NCI-H748 (cell line): Measurements from ENCODE around the gene ATF5.

Source experiments
- DNase-seq: peaks from one replicate; lab custom pipeline; 2025; ENCODE audit not compliant: unreplicated experiment; lab: John Stamatoyannopoulos, UW

ATF5 gene, protein sequence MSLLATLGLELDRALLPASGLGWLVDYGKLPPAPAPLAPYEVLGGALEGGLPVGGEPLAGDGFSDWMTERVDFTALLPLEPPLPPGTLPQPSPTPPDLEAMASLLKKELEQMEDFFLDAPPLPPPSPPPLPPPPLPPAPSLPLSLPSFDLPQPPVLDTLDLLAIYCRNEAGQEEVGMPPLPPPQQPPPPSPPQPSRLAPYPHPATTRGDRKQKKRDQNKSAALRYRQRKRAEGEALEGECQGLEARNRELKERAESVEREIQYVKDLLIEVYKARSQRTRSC

DNA sequence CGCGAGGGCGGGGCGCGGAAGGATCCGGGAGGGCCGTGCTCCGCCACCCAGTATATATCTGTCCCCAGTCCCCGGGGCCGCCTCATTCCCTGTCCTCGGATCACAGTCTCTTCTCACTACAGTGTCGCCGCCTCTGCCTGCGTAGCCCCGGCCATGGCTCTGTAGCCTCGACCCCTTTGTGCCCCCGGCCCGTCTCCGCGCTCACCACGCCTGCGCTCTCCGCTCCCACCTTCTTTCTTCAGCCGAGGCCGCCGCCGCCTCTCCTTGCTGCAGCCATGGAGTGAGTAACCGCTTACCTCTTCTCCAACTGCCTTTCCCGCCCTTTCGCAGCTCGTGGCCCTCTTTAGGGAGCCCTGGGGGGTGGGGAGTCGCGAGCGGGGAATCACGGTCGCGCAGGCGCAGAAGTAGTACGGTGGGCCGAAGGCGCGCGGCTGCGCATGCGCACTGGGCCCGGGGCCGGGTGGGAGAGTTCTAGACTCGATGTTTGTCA lies at the start of gene ATF5, which contains the start of gene NUP62:
Gene ATF5, plus strand, starts transcription at position 85 of the 490 bp plus-strand sequence. CDS start 1,646 bp downstream, outside the sequence.
Gene NUP62, minus strand, starts transcription at position 384 of the 490 bp plus-strand sequence. CDS start 19,697 bp downstream, outside the sequence.
- DNase-seq, result peak; percentile 97

DNA sequence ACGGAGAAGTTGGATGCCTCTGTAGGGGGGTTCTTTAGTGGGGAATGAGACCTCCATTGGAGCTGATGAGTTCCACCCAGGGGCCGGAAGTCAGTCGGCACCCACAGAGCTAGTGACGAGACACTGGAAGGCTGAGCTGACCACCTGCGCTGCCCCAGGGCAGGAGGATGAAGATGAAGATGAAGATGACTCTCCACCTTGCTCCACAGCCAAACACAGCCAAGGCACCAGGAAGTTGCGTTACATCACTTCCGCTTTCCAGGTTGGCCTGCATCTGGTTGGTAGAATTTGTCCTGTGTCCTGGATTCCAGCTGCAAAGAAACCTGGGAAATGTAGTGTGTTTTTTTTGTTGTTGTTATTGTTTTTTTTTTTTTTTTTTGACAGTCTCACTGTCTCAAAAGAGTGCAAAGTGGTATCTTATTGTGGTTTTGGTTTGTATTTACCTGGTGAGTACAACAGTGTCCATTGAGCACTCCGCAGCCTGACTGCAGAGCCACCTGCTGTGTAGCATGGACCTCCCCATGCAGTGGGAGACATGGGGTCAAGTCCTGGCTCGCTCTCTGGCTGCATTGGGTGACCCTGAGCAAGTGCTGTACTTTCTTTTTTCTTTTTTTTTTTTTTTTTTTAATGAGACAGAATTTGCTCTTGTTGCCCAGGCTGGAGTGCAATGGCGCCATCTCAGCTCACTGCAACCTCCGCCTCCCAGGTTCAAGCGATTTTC lies 49.6 kb upstream of the ATF5 start:
- no peak for DNase-seq

DNA sequence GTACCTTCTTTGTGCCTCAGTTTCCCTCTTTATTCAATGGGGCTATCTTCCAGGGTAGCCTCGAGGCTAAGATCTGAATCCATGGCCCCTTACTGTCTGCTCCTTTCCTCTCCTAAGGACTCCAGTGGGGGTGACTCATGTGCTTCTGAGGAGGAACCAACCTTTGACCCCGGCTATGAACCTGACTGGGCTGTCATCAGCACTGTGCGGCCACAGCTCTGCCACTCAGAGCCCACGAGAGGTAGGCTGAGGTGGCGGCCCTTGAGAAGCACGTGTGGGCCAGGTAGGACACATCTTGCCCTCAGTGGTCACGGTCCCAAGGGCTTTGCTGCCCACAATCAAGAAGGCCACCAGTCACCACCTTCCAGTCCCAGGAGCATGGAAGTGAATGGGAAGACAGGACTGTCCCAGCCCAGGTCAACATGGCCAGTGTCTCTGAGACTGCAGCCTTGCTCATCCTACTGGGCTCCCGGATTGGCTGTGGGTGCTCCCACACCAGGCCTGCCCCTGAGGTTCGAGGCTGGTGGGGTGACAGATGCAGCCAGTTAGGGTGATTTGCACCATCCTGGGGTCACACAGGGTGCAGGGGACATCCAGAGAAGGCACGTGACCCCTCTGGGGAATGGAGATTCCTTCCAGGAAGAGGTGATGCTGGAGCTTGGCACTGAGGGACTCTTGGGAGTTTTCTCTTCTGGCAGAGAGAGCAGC lies 48.7 kb upstream of the ATF5 start:
- no peak for DNase-seq

DNA sequence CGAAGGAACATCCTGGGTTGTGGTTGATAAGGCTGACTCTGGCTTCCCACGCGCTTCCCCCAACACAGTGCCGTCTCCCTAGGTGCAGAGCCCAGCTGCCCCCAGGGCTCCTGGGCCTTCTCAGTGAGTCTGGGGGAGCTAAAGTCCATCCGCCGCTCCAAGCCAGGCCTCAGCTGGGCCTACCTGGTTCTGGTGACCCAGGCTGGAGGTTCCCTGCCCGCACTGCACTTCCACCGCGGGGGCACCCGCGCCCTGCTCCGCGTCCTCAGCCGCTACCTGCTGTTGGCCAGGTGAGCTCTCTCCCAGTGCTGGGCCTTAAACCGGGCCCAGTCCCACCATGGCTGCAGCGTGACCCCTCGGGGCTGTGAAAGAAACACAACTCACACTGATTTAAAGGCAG lies 47.8 kb upstream of the ATF5 start:
- DNase-seq, result no peak

DNA sequence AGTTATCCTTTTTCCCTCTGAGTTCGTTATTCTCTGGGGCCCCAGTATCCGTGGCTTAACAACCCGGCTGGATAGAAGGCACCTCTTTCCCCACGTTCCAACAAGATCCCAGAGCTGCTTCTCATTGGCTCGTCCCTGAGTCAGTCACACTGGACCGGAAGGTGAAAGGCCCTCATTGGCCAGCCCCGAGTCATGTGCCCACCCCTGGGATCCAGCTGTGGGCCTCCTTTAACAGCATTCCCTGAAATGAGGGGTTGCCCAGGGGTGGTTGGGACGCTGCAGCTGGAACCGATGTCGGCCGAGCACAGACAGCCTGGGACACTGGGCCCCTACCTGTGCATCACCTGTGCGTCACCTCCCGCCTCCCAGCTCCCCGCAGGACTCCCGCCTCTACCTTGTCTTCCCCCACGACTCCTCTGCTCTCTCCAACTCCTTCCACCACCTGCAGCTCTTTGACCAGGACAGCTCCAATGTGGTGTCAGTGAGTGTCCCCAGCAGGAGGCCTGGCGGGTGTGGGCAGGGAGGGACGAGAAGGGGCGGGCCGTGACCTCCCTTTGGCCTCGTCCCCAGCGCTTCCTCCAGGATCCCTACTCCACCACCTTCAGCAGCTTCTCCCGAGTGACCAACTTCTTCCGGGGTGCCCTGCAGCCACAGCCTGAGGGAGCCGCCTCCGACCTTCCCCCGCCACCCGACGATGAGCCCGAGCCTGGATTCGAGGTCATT lies 47.2 kb upstream of the ATF5 start:
- no peak for DNase-seq

DNA sequence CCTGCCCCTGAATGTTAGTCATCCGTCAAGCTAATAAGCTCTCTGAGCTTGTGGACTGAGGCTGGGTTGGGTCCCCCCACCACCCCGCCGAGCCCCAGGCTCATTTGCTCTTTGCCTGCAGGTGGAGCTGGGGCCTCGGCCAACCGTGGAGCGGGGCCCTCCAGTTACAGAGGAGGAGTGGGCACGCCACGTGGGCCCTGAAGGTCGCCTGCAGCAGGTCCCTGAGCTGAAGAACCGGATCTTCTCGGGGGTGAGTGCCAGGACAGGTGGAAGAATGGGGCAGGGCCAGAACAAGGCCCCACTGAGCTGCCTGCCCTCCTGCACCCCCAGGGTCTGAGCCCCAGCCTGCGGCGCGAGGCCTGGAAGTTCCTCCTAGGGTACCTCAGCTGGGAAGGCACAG lies 46.4 kb upstream of the ATF5 start:
- DNase-seq, result no peak

DNA sequence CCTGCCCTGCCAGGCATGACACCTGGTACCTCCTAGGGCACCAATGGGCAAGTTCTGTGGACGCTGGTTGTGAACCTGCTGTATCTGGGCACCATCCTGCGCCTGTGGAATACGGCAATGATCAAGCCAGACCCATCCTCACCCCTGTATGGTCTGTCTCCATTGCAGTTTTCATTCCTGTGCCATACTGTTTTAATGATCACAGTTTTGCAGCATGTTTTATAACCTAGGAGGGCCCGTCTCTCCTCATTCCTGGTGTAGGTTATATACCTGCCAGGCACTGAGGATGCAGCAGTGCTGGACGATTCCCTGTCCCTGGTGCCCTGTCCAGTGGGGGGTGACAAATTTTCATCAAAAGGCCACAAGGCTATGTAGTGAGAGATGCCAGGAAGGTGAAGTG lies 45.9 kb upstream of the ATF5 start:
- no peak for DNase-seq

DNA sequence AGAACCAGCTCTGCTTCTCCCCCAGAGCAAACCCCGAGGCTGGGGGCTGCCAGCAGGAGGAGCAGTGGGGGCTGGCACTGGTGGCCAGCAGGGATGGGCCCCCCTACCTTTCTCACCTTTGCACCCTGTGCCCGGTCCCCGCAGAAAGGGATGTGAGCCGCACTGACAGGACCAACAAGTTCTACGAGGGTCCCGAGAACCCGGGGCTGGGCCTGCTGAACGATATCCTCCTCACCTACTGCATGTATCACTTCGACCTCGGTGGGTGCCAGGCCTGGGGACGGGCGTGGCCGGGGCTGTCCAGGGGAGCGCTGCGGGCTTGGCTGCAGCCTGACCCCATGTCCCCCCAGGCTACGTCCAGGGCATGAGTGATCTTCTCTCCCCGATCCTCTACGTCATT lies 44.9 kb upstream of the ATF5 start:
- no peak for DNase-seq

DNA sequence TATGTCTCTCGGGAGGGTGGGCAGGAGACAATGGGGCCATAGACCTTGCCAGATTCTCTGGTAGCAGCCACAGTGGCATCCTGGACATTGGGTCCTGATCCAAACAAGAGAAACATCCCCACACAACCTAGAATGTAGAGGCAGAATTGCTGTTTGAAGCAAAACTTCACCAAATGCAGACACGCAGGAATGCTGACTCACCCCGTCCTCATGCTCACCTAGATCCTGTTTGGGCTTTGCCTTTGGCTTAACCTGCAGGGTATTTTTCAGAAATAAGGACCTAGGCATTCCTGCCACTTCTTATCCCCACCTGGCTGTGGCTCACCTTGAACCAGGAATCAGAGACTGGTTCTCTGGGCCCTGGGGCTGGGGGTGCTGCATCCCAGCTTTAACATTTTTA lies 44.2 kb upstream of the ATF5 start:
- no peak for DNase-seq

DNA sequence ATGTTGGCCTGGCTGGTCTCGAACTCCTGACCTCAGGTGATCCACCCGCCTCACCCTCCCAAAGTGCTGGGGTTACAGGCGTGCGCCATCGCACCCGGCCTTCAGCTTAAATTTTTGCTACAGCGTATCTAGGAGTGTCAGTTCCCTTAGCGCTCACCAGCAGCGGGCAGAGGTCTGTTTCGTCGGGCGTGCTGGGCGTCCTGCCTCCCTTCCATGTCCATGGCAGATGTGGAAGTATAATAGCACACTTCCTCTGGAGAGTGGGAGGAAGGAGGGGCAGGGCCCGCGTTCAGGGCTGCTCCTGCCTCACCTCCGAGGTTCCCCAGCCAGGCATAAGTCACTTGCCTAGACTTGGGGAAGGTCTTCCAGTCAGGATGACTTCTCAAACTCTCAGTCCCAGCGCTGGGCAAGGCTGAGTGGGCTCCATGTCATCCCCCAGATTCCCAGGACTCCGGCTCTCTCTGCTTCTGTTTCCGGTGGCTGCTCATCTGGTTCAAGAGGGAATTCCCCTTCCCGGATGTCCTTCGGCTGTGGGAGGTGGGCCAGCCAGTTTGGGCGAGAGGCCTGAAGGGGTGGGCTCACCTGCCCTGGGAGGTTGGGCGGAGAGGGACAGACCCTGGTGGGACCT lies 41.9 kb upstream of the ATF5 start:
- no peak for DNase-seq

DNA sequence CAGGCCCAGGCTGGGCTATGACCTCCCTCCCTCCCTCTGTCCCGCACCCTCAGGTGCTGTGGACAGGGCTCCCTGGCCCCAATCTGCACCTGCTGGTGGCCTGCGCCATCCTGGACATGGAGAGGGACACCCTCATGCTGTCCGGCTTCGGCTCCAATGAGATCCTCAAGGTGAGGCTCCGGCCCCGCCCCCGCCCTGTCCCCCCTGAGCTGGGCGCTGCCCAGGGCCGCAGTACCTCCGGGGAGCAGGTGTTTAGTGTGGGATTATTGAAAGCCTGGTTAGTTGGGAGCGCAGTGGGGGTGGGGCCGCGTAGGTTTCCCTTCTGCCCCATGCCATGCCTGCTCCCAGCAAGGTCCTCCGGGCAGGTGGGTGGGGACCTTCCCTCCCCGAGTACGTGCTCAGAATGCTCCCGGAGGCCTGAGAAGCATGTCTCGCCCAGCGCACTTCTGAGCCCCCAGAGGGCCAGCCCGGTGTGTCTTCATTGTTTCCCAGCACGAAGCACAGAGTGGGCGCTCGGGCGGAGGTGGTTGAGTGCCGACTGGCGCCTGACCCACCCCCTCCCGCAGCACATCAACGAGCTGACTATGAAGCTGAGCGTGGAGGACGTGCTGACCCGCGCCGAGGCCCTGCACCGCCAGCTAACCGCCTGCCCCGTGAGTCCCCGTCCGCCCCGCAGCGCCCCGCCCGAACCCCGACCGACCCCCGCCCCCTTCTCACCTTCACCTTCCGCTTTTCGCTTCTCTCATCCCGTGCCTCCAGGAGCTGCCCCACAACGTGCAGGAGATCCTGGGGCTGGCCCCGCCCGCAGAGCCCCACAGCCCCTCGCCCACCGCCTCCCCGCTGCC lies 41.1 kb upstream of the ATF5 start:
- peak; percentile 83 for DNase-seq

DNA sequence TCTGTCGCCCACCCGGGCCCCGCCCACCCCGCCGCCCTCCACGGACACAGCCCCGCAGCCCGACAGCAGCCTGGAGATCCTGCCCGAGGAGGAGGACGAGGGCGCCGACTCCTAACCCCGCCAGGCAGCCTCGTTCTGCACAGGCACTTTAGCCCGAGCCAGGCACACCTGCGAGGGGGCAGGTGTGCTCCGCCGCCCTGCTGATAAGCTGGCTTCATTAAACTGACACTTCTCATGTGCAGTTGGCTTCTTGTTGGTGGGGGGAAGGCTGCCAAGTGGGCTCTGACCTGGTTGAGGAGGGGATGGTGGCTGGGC lies 40.5 kb upstream of the ATF5 start:
- peak; percentile 79 for DNase-seq

DNA sequence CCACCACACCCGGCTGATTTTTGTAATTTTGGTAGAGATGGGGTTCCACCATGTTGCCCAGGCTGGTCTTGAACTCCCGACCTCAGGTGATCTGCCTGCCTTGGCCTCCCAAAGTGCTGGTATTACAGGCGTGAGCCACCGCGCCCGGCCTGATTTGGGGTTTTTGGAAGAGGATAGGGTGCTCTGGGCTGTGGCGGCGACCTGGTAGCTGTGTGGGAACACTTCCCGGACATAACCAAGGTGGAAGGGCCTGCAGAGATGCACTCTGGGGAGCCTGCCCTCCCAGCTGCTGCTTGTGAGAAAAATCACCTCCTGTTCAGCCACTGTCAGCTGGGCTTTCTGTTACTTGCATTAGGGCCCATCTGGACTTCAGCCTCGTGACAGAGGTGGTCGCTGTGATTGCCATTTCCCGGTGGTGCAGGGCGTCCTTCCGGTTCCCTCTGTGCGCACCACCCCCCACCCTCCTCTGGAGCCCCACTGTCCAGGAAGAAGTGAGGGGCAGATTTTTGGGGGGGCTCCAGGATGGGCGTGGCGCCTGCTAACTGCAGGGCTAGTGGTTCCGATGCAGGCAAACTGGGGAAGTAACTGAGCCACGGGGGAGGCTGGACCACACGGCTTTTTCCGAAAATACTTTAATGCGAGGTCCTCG lies 39.8 kb upstream of the ATF5 start:
- no peak for DNase-seq

DNA sequence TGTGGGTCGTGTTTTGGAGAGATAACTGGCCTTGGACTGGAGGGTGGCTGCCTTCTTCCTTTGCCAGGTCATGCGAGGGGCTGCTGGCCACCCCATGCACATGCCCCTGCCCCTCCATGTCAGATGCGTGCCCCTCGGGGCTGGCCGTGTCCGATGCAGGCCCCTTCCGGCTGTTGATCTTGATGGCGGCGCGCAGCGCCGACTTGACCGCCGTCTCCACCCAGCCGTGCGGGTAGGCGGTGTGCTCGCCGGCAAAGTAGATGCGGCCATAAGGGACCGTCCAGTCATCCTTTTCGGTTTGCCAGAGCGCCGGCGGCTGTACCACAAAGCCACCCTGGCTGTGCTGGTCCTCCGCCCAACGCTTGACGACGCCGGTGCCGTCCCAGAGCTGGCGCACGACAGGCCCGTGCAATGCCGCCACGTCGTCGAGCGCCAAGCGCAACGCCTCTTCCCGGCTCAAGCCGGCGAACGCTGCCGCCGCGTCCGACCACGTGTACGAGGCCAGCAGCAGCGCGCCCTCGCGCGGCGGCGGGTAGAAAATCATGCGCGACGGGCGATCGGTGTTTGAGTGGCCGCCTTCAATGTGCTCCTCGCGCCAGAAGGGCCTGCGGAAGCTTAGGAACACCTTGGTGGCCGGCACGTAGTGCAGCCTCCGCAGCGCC lies 39.2 kb upstream of the ATF5 start:
- DNase-seq, result peak; percentile 81

DNA sequence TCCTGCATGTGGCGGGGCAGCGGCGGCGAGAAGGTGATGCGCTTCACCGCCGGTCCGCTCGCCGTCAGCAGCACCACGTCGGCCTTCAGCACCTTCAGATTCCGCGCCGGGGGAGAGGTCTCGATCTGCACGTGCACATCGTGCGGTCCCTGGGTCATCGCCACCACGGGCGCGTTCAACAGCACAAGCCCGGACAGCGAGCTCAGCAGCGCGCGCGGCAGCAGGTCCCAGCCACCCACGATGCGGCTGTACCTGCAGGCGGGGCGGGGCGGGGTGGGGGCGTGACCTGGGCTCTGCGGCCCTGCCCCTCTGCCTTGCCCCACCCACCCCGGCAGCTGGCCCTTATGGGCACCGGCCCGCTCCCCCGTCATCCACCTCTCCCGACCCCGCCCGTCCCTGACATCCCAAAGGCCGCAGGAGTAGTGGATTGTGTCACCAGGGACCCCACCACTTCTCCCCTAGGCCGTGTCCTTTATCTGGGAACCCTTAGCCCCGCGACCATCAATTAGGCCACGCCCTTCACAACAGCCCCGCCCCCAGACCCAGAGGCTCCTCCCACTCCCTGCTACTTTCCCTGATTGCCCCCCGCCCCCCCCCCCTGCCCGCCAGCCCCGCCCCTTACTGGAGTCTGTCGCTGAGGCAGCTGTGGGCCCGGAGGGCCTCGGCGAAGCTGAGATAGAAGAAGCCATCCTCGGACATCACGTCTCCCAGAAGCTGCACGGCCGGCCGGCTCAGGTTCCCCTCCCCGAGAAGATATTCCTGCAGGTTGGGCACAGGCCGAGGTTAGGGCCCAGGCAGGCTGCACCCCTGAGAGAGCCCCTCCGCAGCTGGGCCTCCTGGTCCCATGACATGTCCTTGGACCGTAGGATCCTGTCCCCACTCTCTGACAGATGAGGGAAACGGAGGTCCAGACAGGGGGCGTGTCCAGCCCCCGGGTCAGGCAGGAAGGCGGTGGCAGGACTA lies 38.4 kb upstream of the ATF5 start:
- DNase-seq, result peak; percentile 81

DNA sequence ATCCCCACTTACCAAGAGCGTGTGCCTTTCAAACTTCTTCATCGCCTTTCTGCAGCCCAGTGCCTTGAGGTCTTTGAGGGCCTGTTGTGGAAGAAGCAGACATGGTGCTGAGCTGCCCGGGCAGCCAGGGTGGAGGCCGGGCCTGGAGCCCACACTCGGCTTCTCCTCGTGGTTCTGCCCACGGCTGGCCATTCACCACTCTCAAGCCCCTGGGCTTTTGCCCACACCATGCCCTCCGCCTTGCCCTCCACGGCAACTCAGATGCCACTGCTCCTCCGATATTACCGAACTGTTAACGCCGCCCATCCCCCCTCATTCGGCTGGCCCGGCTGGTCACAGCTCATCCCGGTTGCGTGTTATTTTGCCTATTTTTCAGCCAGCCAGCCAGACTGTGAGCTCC lies 37.6 kb upstream of the ATF5 start:
- DNase-seq, result no peak

DNA sequence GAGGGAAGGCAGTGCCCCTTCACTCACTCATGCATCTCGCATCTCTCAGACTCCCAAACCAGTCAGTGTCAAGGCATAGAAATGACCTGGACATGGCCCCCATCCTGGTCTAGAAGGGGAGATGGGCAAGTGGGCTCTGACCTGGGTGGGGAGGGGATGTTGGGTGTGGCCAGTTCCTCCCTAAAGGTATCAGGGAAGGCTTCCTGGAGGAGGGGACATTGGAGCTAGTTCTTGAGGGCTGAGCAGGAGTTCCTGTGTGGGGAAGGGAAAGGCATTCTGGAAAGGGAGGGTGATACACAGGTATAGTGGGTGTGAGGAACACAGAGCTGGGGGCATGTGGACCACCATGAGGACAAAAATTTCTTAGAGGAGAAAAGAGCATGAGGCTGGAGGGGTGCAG lies 36.3 kb upstream of the ATF5 start:
- DNase-seq, result no peak
